ENCODE data around the gene GLTP. TPM values are rescaled to one million over a fixed set of nuclear protein-coding genes. Genes with fewer than 3 reads are reported as not detected.

Gene GLTP
- total and polyA plus RNA-seq, 3 experiments from 2014 or later = 39.3 to 67.4 (median 42.7) TPM

DNA sequence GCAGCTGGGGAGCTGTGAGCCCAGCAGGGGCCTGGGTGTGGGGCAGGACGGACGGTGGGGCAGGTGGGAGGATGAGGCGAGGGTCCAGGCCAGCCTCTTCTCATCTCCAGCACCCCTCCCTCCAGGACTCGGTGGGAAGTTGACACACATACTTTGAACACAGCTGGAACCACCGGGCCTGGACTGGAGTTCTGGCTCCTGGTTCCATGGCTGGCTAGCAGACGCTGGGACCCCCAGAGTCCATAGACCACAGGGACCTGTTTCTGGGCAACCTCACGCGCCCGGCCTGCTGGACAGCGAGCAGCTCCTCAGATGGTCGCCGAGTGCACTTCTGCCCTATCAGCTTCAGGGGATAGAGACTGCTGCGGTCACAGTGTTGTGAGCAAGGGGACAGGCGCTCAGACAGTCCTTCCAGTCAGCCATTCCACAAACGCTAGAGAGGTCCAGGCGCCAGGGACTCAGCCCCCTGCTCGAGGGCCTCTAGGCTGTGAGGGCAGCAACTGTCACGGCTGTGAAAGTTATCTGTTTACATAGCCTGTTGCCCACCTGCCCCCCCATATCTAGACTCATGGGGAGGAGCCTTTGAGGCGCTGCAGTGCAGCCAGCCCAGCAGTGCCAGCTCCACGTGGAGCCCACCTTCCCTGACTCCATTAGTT lies 45.0 kb upstream of the GLTP start:
- H3K4me1 Mint-ChIP-seq = peaks cover 3 to 4% (median 3%) of the 10 kb centered on the region in 3 donors
- no peak for DNase-seq
- no peak overlapping the region for H3K4me3 ChIP-seq (ENCODE audit: low read length)
- H3K36me3 Mint-ChIP-seq = peaks cover 0 to 44% (median 15%) of the 10 kb centered on the region in 3 donors
- ChIA-PET CTCF (interaction anchor here (1.2 to 1.3 kb wide), 2 partner anchors 43 to 58 kb away, joined by 3 to 4 read pairs; no protein-coding TSS in a partner anchor), POLR2A (no interaction called here)
- peak overlapping the region in 1 of 7 donors; percentile 65 for H3K4me3 Mint-ChIP-seq
- H3K9me3 ChIP-seq (ENCODE audit: low read length) = no peaks in the 10 kb centered on the region
- peak overlapping the region in 3 of 8 donors; percentile 66 to 78 (median 73) for H3K27ac Mint-ChIP-seq
- no peaks in the 10 kb centered on the region for H3K27me3 Mint-ChIP-seq
- no peaks in the 10 kb centered on the region for H3K9me3 Mint-ChIP-seq
- no peak overlapping the region for H3K27ac ChIP-seq (ENCODE audit: low read depth, low read length)
- no peaks in the 10 kb centered on the region for H3K4me1 ChIP-seq (ENCODE audit: insufficient read depth, low read length)
- H3K36me3 ChIP-seq (ENCODE audit: insufficient read depth, low read length) = peaks cover 3% of the 10 kb centered on the region
- no peaks in the 10 kb centered on the region for H3K27me3 ChIP-seq (ENCODE audit: insufficient read depth, low read length, poor library complexity, severe bottlenecking)

DNA sequence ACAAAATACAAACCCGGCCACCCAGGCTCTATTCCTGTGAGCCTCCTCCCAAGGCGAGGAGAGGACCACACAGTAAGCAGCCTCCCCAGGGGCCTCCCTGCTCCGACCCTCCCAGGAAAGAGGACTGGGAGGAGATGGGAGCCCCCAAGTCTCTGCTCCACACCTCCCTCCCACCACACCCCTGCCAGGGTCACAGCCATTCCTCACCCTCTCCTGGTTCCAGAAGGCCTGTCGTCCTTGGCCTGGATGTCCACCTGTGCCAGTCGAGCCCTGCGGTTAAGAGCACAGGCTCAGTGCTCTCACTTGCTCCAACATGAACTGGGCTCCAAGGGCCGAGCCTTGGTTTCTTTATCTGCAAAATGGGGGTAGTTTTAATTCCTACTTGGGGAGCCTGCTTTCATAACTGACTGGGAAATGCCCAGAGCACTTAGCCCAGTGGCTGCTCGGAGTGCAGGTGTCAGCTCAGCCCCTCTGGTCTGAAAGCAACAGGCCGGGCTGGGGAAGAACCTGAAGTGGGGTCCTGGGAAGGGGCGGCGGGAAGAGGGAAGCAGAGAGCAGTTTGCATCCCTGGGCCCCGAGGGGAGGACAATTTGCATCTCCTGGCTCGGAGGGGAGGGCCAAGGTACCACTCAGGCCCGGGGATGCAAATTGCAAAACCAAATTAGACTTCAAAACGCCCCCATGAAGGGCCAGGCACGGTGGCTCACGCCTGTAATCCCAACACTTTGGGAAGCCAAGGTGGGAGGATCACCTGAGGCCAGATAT lies 43.3 kb upstream of the GLTP start:
- no peaks in the 10 kb centered on the region for H3K36me3 ChIP-seq (ENCODE audit: insufficient read depth, low read length)
- H3K4me1 ChIP-seq (ENCODE audit: insufficient read depth, low read length) = no peaks in the 10 kb centered on the region
- DNase-seq = no peak
- H3K9me3 ChIP-seq (ENCODE audit: low read length) = no peaks in the 10 kb centered on the region
- H3K4me3 ChIP-seq (ENCODE audit: low read length) = no peak overlapping the region
- Mint-ChIP-seq H3K4me1 (peaks cover 3 to 4% (median 3%) of the 10 kb centered on the region in 3 donors), H3K4me3 (no peak overlapping the region), H3K27me3 (no peaks in the 10 kb centered on the region), H3K27ac (peak overlapping the region in 4 of 8 donors; percentile 22 to 88 (median 71)), H3K9me3 (no peaks in the 10 kb centered on the region), H3K36me3 (peaks cover 0 to 50% (median 16%) of the 10 kb centered on the region in 3 donors)
- CTCF ChIA-PET = interaction anchor here (1.1 kb wide), 1 partner anchor 23 kb away, joined by 4 read pairs; the partner anchor contains the start of gene TCHP
- POLR2A ChIA-PET = no interaction called here
- H3K27me3 ChIP-seq (ENCODE audit: insufficient read depth, low read length, poor library complexity, severe bottlenecking) = no peaks in the 10 kb centered on the region
- no peak overlapping the region for H3K27ac ChIP-seq (ENCODE audit: low read depth, low read length)

GRCh38 chr12:109923038-109923437 lies 42.7 kb upstream of the GLTP start:
- H3K27me3 ChIP-seq (ENCODE audit: insufficient read depth, low read length, poor library complexity, severe bottlenecking) = no peaks in the 10 kb centered on the region
- peaks cover 3 to 4% (median 3%) of the 10 kb centered on the region in 3 donors for H3K4me1 Mint-ChIP-seq
- no peaks in the 10 kb centered on the region for H3K9me3 Mint-ChIP-seq
- H3K9me3 ChIP-seq (ENCODE audit: low read length) = no peaks in the 10 kb centered on the region
- ChIA-PET POLR2A (no interaction called here), CTCF (interaction anchor here (1.1 kb wide), 1 partner anchor 23 kb away, joined by 4 read pairs; the partner anchor contains the start of gene TCHP)
- H3K27ac ChIP-seq (ENCODE audit: low read depth, low read length) = no peak overlapping the region
- no peaks in the 10 kb centered on the region for H3K4me1 ChIP-seq (ENCODE audit: insufficient read depth, low read length)
- H3K27me3 Mint-ChIP-seq = no peaks in the 10 kb centered on the region
- H3K4me3 ChIP-seq (ENCODE audit: low read length) = no peak overlapping the region
- no peak for DNase-seq
- peaks cover 0 to 52% (median 16%) of the 10 kb centered on the region in 3 donors for H3K36me3 Mint-ChIP-seq
- H3K27ac Mint-ChIP-seq = peak overlapping the region in 5 of 8 donors; percentile 18 to 82 (median 58)
- peaks cover 2% of the 10 kb centered on the region for H3K36me3 ChIP-seq (ENCODE audit: insufficient read depth, low read length)
- H3K4me3 Mint-ChIP-seq = no peak overlapping the region

- H3K36me3 Mint-ChIP-seq = peaks cover 0 to 59% (median 20%) of the 10 kb centered on the region in 3 donors
- Histone ChIP-seq H3K27ac (ENCODE audit: low read depth, low read length) (no peak overlapping the region), H3K36me3 (ENCODE audit: insufficient read depth, low read length) (peaks cover 13% of the 10 kb centered on the region), H3K27me3 (ENCODE audit: insufficient read depth, low read length, poor library complexity, severe bottlenecking) (no peaks in the 10 kb centered on the region), H3K9me3 (ENCODE audit: low read length) (no peaks in the 10 kb centered on the region), H3K4me3 (ENCODE audit: low read length) (no peak overlapping the region), H3K4me1 (ENCODE audit: insufficient read depth, low read length) (no peaks in the 10 kb centered on the region)
- no peaks in the 10 kb centered on the region for H3K27me3 Mint-ChIP-seq
- H3K27ac Mint-ChIP-seq = peak overlapping the region in 5 of 8 donors; percentile 71 to 87 (median 83)
- no peaks in the 10 kb centered on the region for H3K9me3 Mint-ChIP-seq
- ChIA-PET CTCF (no interaction called here), POLR2A (no interaction called here)
- DNase-seq = no peak
- peaks cover 0 to 4% (median 0%) of the 10 kb centered on the region in 3 donors for H3K4me1 Mint-ChIP-seq
- no peak overlapping the region for H3K4me3 Mint-ChIP-seq
These were observed 41.6 kb upstream of the GLTP start for GRCh38 chr12:109921982-109922381.

GRCh38 chr12:109920261-109920780 lies 40.0 kb upstream of the GLTP start:
- no peak overlapping the region for H3K27ac ChIP-seq (ENCODE audit: low read depth, low read length)
- Mint-ChIP-seq H3K4me3 (no peak overlapping the region), H3K9me3 (no peaks in the 10 kb centered on the region), H3K27me3 (no peaks in the 10 kb centered on the region), H3K4me1 (peaks cover 0 to 8% (median 0%) of the 10 kb centered on the region in 3 donors), H3K27ac (peak overlapping the region in 1 of 8 donors; percentile 29), H3K36me3 (peaks cover 0 to 75% (median 25%) of the 10 kb centered on the region in 3 donors)
- H3K4me1 ChIP-seq (ENCODE audit: insufficient read depth, low read length) = no peaks in the 10 kb centered on the region
- H3K36me3 ChIP-seq (ENCODE audit: insufficient read depth, low read length) = peaks cover 27% of the 10 kb centered on the region
- H3K4me3 ChIP-seq (ENCODE audit: low read length) = no peak overlapping the region
- CTCF ChIA-PET = interaction anchor here (1.4 kb wide), 1 partner anchor 67 kb away, joined by 3 read pairs; no protein-coding TSS in a partner anchor
- POLR2A ChIA-PET = no interaction called here
- DNase-seq = no peak
- H3K9me3 ChIP-seq (ENCODE audit: low read length) = no peaks in the 10 kb centered on the region
- no peaks in the 10 kb centered on the region for H3K27me3 ChIP-seq (ENCODE audit: insufficient read depth, low read length, poor library complexity, severe bottlenecking)

DNA sequence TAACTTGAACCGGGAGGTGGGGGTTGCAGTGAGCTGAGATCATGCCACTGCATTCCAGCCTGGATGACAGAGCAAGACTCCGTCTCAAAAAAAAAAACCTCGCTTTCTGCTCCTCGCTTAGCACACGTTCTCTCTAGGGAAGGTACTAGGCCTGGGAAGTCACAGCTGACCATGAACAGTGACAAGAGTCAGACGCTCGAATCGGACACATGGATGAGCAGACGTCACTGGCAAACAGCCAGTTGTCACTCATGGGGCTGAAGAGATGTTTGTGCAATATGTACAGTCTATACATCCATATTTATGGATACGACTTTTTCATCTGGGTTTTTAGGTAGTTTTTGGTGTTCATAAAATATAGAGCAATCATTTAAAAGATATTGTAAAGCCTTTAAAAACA lies 39.1 kb upstream of the GLTP start:
- H3K27ac Mint-ChIP-seq = peak overlapping the region in 3 of 8 donors; percentile 17 to 73 (median 19)
- H3K36me3 ChIP-seq (ENCODE audit: insufficient read depth, low read length) = peaks cover 34% of the 10 kb centered on the region

DNA sequence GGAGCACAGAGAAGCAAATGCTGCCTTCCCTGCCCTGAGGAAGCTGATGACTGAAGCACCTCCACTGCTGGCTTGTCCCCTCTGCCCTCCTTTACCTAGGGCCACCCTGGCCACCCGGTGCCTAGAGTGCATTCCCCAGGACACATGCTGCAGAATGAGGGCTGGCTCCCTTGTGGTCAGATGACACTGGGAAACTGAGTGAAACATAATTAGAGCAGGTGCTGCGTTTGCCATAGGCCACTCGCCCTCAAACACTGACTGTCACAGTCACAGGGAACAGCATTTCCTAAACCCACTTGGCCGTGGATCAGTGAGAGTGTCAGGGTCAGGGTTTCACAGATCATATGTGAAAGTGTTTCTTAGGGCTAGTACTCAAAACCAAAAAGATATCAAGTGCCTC lies 35.7 kb upstream of the GLTP start:
- ChIA-PET CTCF (interaction anchor here (1.2 kb wide), 1 partner anchor 12 kb away, joined by 3 read pairs; no protein-coding TSS in a partner anchor), POLR2A (no interaction called here)
- Histone ChIP-seq H3K4me1 (ENCODE audit: insufficient read depth, low read length) (no peaks in the 10 kb centered on the region), H3K9me3 (ENCODE audit: low read length) (no peaks in the 10 kb centered on the region), H3K27ac (ENCODE audit: low read depth, low read length) (no peak overlapping the region), H3K4me3 (ENCODE audit: low read length) (no peak overlapping the region), H3K27me3 (ENCODE audit: insufficient read depth, low read length, poor library complexity, severe bottlenecking) (no peaks in the 10 kb centered on the region), H3K36me3 (ENCODE audit: insufficient read depth, low read length) (peaks cover 59% of the 10 kb centered on the region)
- no peak for DNase-seq
- peaks cover 0 to 6% (median 0%) of the 10 kb centered on the region in 3 donors for H3K4me1 Mint-ChIP-seq
- H3K4me3 Mint-ChIP-seq = no peak overlapping the region
- peaks cover 5 to 95% (median 22%) of the 10 kb centered on the region in 3 donors for H3K36me3 Mint-ChIP-seq
- H3K9me3 Mint-ChIP-seq = no peaks in the 10 kb centered on the region
- peak overlapping the region in 3 of 8 donors; percentile 58 to 76 (median 75) for H3K27ac Mint-ChIP-seq
- H3K27me3 Mint-ChIP-seq = no peaks in the 10 kb centered on the region

More for the DNA sequence above, 39.1 kb upstream of the GLTP start:
- H3K36me3 Mint-ChIP-seq = peaks cover 0 to 79% (median 22%) of the 10 kb centered on the region in 3 donors
- no peaks in the 10 kb centered on the region for H3K9me3 ChIP-seq (ENCODE audit: low read length)
- H3K27ac ChIP-seq (ENCODE audit: low read depth, low read length) = no peak overlapping the region
- H3K4me3 ChIP-seq (ENCODE audit: low read length) = no peak overlapping the region
- no peaks in the 10 kb centered on the region for H3K27me3 ChIP-seq (ENCODE audit: insufficient read depth, low read length, poor library complexity, severe bottlenecking)
- ChIA-PET CTCF (interaction anchor here (1.4 kb wide), 1 partner anchor 66 kb away, joined by 3 read pairs; no protein-coding TSS in a partner anchor), POLR2A (no interaction called here)
- H3K9me3 Mint-ChIP-seq = no peaks in the 10 kb centered on the region
- H3K27me3 Mint-ChIP-seq = no peaks in the 10 kb centered on the region
- no peak overlapping the region for H3K4me3 Mint-ChIP-seq
- peaks cover 0 to 3% (median 0%) of the 10 kb centered on the region in 3 donors for H3K4me1 Mint-ChIP-seq
- no peak for DNase-seq
- no peaks in the 10 kb centered on the region for H3K4me1 ChIP-seq (ENCODE audit: insufficient read depth, low read length)

Data from CD8-positive, alpha-beta memory T cell (primary cell).